Effector memory CD4-positive, alpha-beta T cell (primary cell): Measurements from ENCODE around the gene TAPBPL.

Source experiments
- DNase-seq, 3 donors: peaks; one replicate each; pipeline ENCODE4 v3.0.0-alpha.2; 2020
- H3K27ac ChIP-seq: 2 replicates; pipeline ENCODE4 v1.7.0; 2013; ENCODE audit warnings: mild to moderate bottlenecking, low read length, moderate library complexity; ENCODE audit not compliant: insufficient read depth, poor library complexity, severe bottlenecking
- H3K27me3 ChIP-seq: replicated peaks from 2 replicates; pipeline ENCODE4 v1.7.0; 2013; ENCODE audit warnings: mild to moderate bottlenecking, low read length; ENCODE audit not compliant: insufficient read depth, control insufficient read depth, poor library complexity, severe bottlenecking
- H3K36me3 ChIP-seq: 2 replicates; pipeline ENCODE4 v1.7.0; 2013; ENCODE audit warnings: mild to moderate bottlenecking, low read length, moderate library complexity; ENCODE audit not compliant: control insufficient read depth, insufficient read depth
- H3K4me1 ChIP-seq: 2 replicates; pipeline ENCODE4 v1.7.0; 2013; ENCODE audit warnings: low read length, mild to moderate bottlenecking; ENCODE audit not compliant: control insufficient read depth, insufficient read depth, poor library complexity, severe bottlenecking
- H3K4me3 ChIP-seq: 2 replicates; pipeline ENCODE4 v1.7.0; 2013; ENCODE audit warnings: low read length, low read depth, mild to moderate bottlenecking; ENCODE audit not compliant: insufficient read depth, poor library complexity, severe bottlenecking
- H3K9me3 ChIP-seq: 2 replicates; pipeline ENCODE4 v1.7.0; 2013; ENCODE audit warnings: mild to moderate bottlenecking, low read length, moderate library complexity; ENCODE audit not compliant: control insufficient read depth
- total RNA-seq, 3 donors: gene quantifications; one replicate each; lab custom pipeline; 2026; lab: John Stamatoyannopoulos, UW

TAPBPL gene, protein sequence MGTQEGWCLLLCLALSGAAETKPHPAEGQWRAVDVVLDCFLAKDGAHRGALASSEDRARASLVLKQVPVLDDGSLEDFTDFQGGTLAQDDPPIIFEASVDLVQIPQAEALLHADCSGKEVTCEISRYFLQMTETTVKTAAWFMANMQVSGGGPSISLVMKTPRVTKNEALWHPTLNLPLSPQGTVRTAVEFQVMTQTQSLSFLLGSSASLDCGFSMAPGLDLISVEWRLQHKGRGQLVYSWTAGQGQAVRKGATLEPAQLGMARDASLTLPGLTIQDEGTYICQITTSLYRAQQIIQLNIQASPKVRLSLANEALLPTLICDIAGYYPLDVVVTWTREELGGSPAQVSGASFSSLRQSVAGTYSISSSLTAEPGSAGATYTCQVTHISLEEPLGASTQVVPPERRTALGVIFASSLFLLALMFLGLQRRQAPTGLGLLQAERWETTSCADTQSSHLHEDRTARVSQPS
- 31.1 to 45.1 (median 39.9) reads per million in 3 donors for total RNA-seq

GRCh38 chr12:6451348-6452244, at the start of gene TAPBPL:
TAPBPL (plus strand) TSS chr12:6452042; CDS start chr12:6452249, 207 bp downstream.
- DNase-seq = peak; percentile 77 to 80 (median 78)
- Histone ChIP-seq H3K27ac (peak within 1 kb of the TSS; percentile 95), H3K4me1 (peaks cover 36% of the 10 kb centered on the region), H3K4me3 (peak within 1 kb of the TSS; percentile 94), H3K36me3 (peaks cover 20% of the 10 kb centered on the region), H3K27me3 (no peaks in the 10 kb centered on the region), H3K9me3 (no peaks in the 10 kb centered on the region)

DNA sequence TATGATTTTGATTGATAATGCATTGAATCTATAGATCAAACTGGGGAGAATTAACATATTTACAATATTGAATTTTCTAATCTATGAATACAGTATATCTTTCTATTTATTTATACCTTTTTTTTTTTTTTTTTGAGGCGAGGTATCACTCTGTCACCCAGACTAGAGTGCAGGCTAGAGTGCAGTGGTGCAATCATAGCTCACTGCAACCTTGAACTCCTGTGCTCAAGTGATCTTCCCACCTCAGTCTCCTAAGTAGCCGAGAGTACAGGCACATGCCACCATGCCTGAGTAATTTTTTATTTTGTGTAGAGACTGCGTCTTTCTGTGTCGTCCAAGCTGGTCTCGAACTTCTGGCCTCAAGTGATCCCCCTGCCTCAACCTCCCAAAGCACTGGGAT, 47.5 kb upstream of the TAPBPL start:
- H3K36me3 ChIP-seq = no peaks in the 10 kb centered on the region
- H3K27ac ChIP-seq = no peak overlapping the region
- no peak overlapping the region for H3K4me3 ChIP-seq
- H3K27me3 ChIP-seq = no peaks in the 10 kb centered on the region
- no peaks in the 10 kb centered on the region for H3K4me1 ChIP-seq
- DNase-seq = no peak
- H3K9me3 ChIP-seq = no peaks in the 10 kb centered on the region

DNA sequence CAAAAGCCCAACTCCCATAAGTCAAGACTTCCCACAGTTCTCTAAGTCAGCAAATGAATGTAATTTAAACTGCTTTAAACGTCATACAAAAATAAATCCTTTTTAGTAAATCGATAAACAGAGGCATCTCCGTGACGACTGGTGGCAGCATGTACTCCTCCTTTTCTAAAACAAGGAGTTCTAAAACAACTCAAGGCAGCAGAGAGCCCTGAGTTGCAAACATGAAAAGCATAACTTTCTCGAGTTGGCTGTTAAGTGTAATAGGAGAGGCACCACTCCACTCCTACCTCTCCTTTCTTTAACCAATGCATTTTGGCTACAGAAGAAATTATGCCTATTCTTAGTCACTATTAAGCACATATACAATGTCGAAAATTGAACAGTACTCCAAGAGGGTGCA, 45.9 kb upstream of the TAPBPL start:
- no peak overlapping the region for H3K4me3 ChIP-seq
- DNase-seq = no peak
- no peaks in the 10 kb centered on the region for H3K36me3 ChIP-seq
- no peaks in the 10 kb centered on the region for H3K27me3 ChIP-seq
- H3K27ac ChIP-seq = no peak overlapping the region
- H3K9me3 ChIP-seq = no peaks in the 10 kb centered on the region
- H3K4me1 ChIP-seq = no peaks in the 10 kb centered on the region

GRCh38 chr12:6407236-6407954, 44.4 kb upstream of the TAPBPL start:
- no peak overlapping the region for H3K27ac ChIP-seq
- no peaks in the 10 kb centered on the region for H3K27me3 ChIP-seq
- no peak overlapping the region for H3K4me3 ChIP-seq
- DNase-seq = no peak
- H3K36me3 ChIP-seq = no peaks in the 10 kb centered on the region
- no peaks in the 10 kb centered on the region for H3K4me1 ChIP-seq
- no peaks in the 10 kb centered on the region for H3K9me3 ChIP-seq

DNA sequence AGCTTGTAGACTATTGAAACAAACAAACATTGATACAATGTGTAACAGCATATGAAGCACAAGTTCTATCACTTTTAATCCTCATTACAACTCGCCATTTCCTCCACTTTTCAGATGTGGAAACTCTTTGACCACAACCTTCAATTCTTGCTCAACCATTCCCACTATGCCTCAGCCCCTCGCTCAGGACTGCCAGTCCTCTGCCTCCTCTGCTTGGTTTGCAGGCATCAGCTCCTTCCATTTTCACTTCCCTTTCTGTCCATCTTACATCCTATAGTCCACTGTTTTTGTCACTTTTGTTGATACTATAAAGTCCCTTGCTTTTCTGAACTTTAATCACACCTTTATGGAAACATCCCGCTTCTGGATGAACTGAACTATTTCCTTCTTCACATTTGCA, 35.2 kb upstream of the TAPBPL start:
- Histone ChIP-seq H3K9me3 (no peaks in the 10 kb centered on the region), H3K4me1 (no peaks in the 10 kb centered on the region), H3K27ac (no peak overlapping the region), H3K4me3 (no peak overlapping the region), H3K27me3 (no peaks in the 10 kb centered on the region), H3K36me3 (no peaks in the 10 kb centered on the region)
- no peak for DNase-seq

- no peaks in the 10 kb centered on the region for H3K27me3 ChIP-seq
- no peak overlapping the region for H3K27ac ChIP-seq
- H3K9me3 ChIP-seq = no peaks in the 10 kb centered on the region
- no peak overlapping the region for H3K4me3 ChIP-seq
- peaks cover 6% of the 10 kb centered on the region for H3K4me1 ChIP-seq
- no peak for DNase-seq
- H3K36me3 ChIP-seq = no peaks in the 10 kb centered on the region
Measured at GRCh38 chr12:6418796-6419195, 33.0 kb upstream of the TAPBPL start.

GRCh38 chr12:6420364-6420763, 31.5 kb upstream of the TAPBPL start:
- Histone ChIP-seq H3K27ac (no peak overlapping the region), H3K36me3 (no peaks in the 10 kb centered on the region), H3K4me3 (no peak overlapping the region), H3K9me3 (no peaks in the 10 kb centered on the region), H3K4me1 (peaks cover 8% of the 10 kb centered on the region), H3K27me3 (no peaks in the 10 kb centered on the region)
- no peak for DNase-seq

- peak; percentile 57 to 74 (median 65) for DNase-seq
- H3K4me3 ChIP-seq = no peak overlapping the region
- H3K27me3 ChIP-seq = no peaks in the 10 kb centered on the region
- peak overlapping the region; percentile 15 for H3K27ac ChIP-seq
- H3K4me1 ChIP-seq = peaks cover 20% of the 10 kb centered on the region
- no peaks in the 10 kb centered on the region for H3K36me3 ChIP-seq
- no peaks in the 10 kb centered on the region for H3K9me3 ChIP-seq
Measured at GRCh38 chr12:6423267-6424007, 28.4 kb upstream of the TAPBPL start.

DNA sequence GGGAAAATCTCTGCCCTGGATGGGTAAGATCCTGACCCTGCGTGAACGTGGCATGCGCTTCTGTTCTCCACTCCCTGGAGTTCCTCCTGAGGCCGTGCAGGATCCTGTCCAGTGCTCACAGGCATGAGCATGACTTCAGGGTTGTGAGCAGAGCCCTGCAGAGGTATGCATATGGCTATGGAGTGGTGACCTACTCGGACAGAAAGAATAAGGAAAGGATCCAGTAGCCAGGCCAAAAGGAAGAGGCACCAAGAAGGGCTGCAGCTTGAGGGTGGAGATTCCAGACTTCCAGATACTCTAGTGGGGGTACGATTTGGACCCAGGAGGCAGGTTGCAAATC, 27.9 kb upstream of the TAPBPL start:
- peaks cover 20% of the 10 kb centered on the region for H3K4me1 ChIP-seq
- H3K27ac ChIP-seq = peak overlapping the region; percentile 15
- H3K27me3 ChIP-seq = no peaks in the 10 kb centered on the region
- DNase-seq = no peak
- no peak overlapping the region for H3K4me3 ChIP-seq
- no peaks in the 10 kb centered on the region for H3K36me3 ChIP-seq
- no peaks in the 10 kb centered on the region for H3K9me3 ChIP-seq
